ENCODE measurements around the gene ZNF350. TPM values are rescaled to one million over a fixed set of nuclear protein-coding genes. Genes with fewer than 3 reads are reported as not detected.
"Not testable (repeated sequence)": the region's sequence is repeated elsewhere in the genome, so short reads cannot be mapped to it uniquely, and the experiment has no call there.

Gene ZNF350
- total and polyA plus RNA-seq, 9 donors, result 9.2 to 16.6 (median 13.9) TPM

- DNase-seq, result peak in 1 of 5 donors; percentile 25
- no peak for TF ChIP-seq CTCF (IDR thresholded peaks at IDR 0.05)
- no peak for TF ChIP-seq EP300 (IDR thresholded peaks at IDR 0.05)
- no peak for TF ChIP-seq POLR2A (IDR thresholded peaks at IDR 0.05)
- 1 to 3% (median 1%) methylated on average over 9 of the region's 9 CpGs for WGBS, 3 donors
- H3K4me1 ChIP-seq (ENCODE audit: insufficient read depth), result peaks cover 3% of the 10 kb centered on the region
- peaks cover 0 to 7% of the 10 kb centered on the region in 2 donors for H3K9me3 ChIP-seq
- H3K27me3 ChIP-seq, result no peaks in the 10 kb centered on the region
- no peaks in the 10 kb centered on the region for H3K36me3 ChIP-seq
- peak overlapping the region; percentile 76 for H3K4me3 ChIP-seq
- intact Hi-C loops (cut with DNase I), result loop anchor here in 1 of 4 donors (5.0 kb wide), 1 partner anchor 1225 kb away; no protein-coding TSS in a partner anchor
- H3K27ac ChIP-seq, result peak overlapping the region in 1 of 2 donors; percentile 63
Measured at GRCh38 chr19:52007451-52007805, 20.8 kb upstream of the ZNF350 start.

GRCh38 chr19:51994048-51994644 lies 7.5 kb upstream of the ZNF350 start:
- H3K9me3 ChIP-seq, result peaks cover 15 to 66% of the 10 kb centered on the region in 2 donors
- intact Hi-C loops (cut with DNase I), result no loop called here
- 95 to 99% (median 98%) methylated on average over 2 of the region's 2 CpGs for WGBS, 3 donors
- no peak overlapping the region for H3K27ac ChIP-seq
- TF ChIP-seq EP300 (IDR thresholded peaks at IDR 0.05), result no peak
- TF ChIP-seq CTCF (IDR thresholded peaks at IDR 0.05), result no peak
- TF ChIP-seq POLR2A (IDR thresholded peaks at IDR 0.05), result no peak
- peaks cover 4% of the 10 kb centered on the region for H3K36me3 ChIP-seq
- no peak for DNase-seq
- no peaks in the 10 kb centered on the region for H3K27me3 ChIP-seq
- no peaks in the 10 kb centered on the region for H3K4me1 ChIP-seq (ENCODE audit: insufficient read depth)
- no peak overlapping the region for H3K4me3 ChIP-seq

GRCh38 chr19:51993422-51993821 lies 6.8 kb upstream of the ZNF350 start:
- intact Hi-C loops (cut with DNase I), result no loop called here
- WGBS, 3 donors, result 98 to 99% (median 99%) methylated on average over 10 of the region's 10 CpGs
- peaks cover 15 to 64% of the 10 kb centered on the region in 2 donors for H3K9me3 ChIP-seq

GRCh38 chr19:51983361-51983760 lies 3.3 kb downstream of the ZNF350 start:
- no peak for DNase-seq
- Histone ChIP-seq H3K27ac (no peak overlapping the region), H3K4me1 (ENCODE audit: insufficient read depth) (peaks cover 3% of the 10 kb centered on the region), H3K27me3 (no peaks in the 10 kb centered on the region), H3K9me3 (peaks cover 0 to 41% of the 10 kb centered on the region in 2 donors), H3K4me3 (no peak overlapping the region), H3K36me3 (no peaks in the 10 kb centered on the region)
- intact Hi-C loops (cut with DNase I), result no loop called here
- TF ChIP-seq EP300 (IDR thresholded peaks at IDR 0.05) (no peak), POLR2A (IDR thresholded peaks at IDR 0.05) (no peak)
- WGBS, 3 donors, result 90 to 97% (median 92%) methylated on average over 4 of the region's 4 CpGs

More at GRCh38 chr19:51993422-51993821, 6.8 kb upstream of the ZNF350 start:
- DNase-seq, result no peak
- no peak overlapping the region for H3K4me3 ChIP-seq
- H3K27me3 ChIP-seq, result no peaks in the 10 kb centered on the region
- H3K36me3 ChIP-seq, result peaks cover 4% of the 10 kb centered on the region
- TF ChIP-seq CTCF (IDR thresholded peaks at IDR 0.05) (no peak), EP300 (IDR thresholded peaks at IDR 0.05) (no peak), POLR2A (IDR thresholded peaks at IDR 0.05) (no peak)
- no peaks in the 10 kb centered on the region for H3K4me1 ChIP-seq (ENCODE audit: insufficient read depth)
- no peak overlapping the region for H3K27ac ChIP-seq

GRCh38 chr19:51980926-51981325 lies 5.7 kb downstream of the ZNF350 start:
- H3K4me1 ChIP-seq (ENCODE audit: insufficient read depth); intact Hi-C loops (cut with DNase I); H3K27me3 ChIP-seq; H3K36me3 ChIP-seq; H3K4me3 ChIP-seq; DNase-seq; H3K27ac ChIP-seq: not testable (repeated sequence)
- H3K9me3 ChIP-seq, result peaks cover 0 to 64% of the 10 kb centered on the region in 2 donors
- 91 to 96% (median 95%) methylated on average over 6 of the region's 6 CpGs for WGBS, 3 donors
